Activated CD4-positive, CD25-positive, alpha-beta regulatory T cell treated with anti-CD3 and anti-CD28 coated beads, Interleukin-2, amount 50 U/mL, for 24 hours (primary cell): ENCODE results near the gene ZHX3.
A peak's percentile ranks its signal among the peaks of the same experiment; 100 is the strongest.
"Not testable (repeated sequence)": the region's sequence is repeated elsewhere in the genome, so short reads cannot be mapped to it uniquely, and the experiment has no call there.

Experiments
- ATAC-seq, 2 donors: fragments of 150-1000 bp; cut with Tn5 transposase; one replicate each; pipeline ENCODE4 v1.10.0; 2021; ENCODE audit warnings: mild to moderate bottlenecking in 1 of 2, moderate library complexity in 1 of 2

Gene ZHX3

GRCh38 chr20:41255655-41256054 lies 61.9 kb downstream of the ZHX3 start:
- ATAC-seq, result no peak

- peak in 1 of 2 donors; percentile 33 for ATAC-seq
Measured at GRCh38 chr20:41249411-41250281, 67.9 kb downstream of the ZHX3 start.

DNA sequence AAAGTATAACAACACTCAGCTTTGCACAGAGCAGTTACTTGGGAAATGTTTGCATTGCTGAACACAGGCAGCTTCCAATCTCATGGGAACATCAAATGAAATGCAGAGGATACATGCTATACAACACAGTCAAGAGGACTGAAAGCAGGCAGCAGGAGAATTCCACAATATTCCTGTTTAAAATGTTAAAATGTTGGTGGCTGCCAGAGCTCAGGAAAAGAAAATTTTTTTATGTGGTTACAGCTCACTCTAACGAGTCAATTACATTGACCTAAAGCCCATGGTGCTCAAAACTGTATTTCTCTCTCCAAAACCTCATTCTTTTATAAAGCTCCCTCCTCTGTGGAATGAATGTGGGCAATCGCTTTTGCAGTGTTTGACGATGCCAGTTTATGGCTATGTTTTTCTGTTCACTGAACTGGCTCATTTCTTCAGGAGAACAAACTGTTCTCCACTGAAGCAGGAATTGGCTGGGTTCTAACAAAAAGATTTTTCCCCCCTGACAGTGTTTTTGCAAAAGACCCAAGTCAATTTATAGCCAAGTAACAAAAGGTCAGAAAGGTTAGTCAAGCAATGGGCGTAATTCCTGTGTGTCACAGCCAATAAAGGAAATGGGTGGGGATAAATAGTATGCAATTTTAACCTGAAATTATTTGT lies 69.0 kb downstream of the ZHX3 start:
- no peak for ATAC-seq

DNA sequence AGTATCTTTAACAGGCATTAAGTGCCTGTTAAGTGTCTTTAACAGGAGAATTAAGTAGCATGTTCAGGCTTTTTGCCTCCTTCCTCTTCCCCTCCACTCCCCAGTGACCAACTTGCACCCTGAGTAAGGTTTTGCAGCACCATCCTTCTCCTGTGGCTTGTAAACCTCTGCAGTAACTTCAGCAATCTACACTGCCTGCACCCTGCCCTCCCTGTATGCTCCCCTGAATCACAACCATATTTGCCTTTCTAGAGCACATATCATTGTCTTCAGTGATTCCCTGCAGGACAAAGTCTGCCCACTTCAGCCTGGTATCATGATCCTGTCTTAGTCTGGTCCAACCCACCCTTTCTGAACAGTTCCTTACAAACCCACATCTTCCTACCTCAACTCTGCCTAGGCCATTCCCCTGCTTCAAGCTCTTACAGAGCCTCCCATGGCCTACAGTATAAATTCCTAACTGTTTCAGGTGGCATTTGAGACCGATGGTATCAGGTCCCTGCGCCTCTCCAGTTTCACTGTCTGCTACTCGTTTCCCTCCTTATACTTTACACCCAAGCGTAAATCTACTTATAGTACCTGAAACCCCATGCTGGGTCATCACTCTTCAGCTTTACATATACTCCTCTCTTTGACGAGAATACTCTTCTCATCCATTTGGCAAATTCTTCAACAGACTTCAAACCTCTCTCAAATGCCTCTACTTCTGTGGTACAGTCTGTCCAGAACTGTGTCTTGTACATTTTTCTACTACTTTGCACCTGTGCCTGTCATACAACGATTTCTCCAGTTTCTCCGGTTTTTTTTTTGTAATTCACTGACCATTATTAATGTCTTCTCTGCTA lies 69.8 kb downstream of the ZHX3 start:
- no peak for ATAC-seq

DNA sequence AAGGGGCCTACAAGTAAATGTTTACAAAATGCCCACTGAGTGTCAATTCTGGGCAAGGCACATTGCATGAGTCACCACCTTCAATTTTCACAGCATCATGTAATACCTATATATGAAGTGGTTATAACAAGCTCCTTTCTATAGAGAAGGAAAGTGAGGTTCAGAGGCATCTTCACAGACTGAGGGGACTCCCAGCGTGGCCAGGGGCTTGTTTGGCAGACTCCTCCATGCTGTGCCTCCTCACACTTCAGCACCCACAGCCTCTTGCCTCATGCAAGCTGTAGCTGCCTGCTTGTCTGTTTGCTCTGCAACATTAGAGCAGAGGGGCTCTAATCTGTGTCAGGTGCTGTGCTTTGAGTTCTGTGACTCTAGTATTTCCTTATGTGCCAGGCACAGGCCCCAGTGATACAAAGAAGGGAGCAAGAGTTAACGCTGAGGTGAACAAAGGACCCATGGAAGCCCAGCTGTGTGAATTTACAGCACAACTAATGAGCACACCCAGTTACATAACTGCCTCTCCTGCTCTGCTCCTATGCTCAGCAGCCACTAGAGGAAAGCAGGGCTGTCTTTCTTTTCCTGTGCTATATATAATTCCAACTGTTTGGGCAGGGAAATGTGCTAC lies 72.3 kb downstream of the ZHX3 start:
- ATAC-seq, result no peak

- no peak for ATAC-seq
Measured at GRCh38 chr20:41242807-41243206, 74.7 kb downstream of the ZHX3 start.

DNA sequence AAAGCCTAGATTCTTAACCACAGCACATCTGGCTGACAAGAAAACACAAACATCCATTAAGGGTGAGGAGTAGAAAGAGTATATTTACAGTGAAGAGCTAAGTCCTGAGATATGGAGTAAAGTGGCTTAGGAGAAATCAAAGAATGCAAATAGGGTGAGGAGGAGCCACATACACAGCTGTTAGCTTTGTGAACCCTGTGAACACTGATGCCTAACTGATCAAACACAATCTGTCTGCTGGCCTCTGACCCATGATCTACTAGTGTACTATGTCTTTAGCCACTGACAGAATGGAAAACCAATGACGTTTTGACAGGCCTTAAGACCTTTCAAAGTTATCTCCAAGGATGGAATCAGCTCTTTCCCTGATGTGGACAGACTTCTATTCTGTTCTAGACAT lies 75.2 kb downstream of the ZHX3 start:
- ATAC-seq, result no peak

DNA sequence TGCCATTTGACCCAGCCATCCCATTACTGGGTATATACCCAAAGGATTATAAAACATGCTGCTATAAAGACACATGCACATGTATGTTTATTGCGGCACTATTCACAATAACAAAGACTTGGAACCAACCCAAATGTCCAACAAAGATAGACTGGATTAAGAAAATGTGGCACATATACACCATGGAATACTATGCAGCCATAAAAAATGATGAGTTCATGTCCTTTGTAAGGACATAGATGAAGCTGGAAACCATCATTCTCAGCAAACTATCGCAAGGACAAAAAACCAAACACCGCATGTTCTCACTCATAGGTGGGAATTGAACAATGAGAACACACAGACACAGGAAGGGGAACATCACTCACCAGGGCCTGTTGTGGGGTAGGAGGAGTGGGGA lies 80.3 kb downstream of the ZHX3 start:
- not testable (repeated sequence) for ATAC-seq

DNA sequence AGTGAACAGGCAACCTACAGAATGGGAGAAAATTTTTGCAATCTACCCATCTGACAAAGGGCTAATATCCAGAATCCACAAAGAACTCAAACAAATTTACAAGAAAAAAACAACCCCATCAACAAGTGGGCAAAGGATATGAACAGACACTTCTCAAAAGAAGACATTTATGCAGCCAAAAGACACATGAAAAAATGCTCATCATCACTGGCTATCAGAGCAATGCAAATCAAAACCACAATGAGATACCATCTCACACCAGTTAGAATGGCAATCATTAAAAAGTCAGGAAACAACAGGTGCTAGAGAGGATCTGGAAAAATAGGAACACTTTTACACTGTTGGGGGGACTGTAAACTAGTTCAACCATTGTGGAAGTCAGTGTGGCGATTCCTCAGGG lies 80.7 kb downstream of the ZHX3 start:
- not testable (repeated sequence) for ATAC-seq

GRCh38 chr20:41234546-41234945 lies 83.0 kb downstream of the ZHX3 start:
- ATAC-seq, result no peak

- ATAC-seq, result no peak
Measured at GRCh38 chr20:41234041-41234440, 83.5 kb downstream of the ZHX3 start.

DNA sequence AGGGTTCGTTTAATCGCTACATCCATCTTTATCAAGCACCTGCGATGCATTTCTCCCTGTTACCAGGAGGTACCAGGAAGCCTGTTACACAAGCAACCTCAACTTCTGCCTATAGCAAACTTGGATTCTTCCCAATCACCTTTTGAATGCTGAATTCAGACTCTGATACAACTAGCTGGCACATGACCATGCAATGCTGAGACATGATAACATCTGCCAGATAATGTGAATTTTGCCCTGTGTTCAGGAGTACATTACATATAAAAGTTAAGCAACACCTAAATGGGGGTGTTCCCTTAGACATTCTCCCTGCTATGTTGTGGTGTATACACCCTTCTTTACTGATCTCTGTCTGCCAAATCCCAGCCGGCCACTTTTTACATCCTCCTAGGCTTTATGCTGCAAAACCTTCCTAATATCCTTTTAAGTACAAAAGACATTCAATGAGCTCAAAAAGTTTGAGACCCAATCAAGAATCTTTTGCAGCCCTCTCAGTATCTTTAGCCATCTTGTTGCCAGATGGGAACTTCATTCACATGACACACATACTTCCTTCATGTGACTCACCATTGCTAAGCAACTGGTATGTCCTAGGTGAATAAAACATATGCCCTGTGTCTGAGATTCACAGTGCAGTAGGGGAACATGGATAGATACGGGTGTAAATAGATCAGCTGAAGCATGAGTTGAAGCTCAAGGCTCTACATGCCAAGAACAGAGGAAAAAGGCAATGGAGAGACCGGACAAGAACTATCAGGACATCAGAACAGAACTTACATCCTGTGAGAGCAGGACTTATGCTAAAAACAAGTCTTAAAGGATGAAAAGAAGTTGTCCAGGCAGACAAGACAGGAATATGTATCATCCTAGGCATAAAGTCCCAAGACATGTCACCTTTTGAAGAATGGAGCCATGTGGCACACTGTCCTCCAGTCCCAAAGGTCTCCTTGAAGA lies 84.3 kb downstream of the ZHX3 start:
- peak in 1 of 2 donors; percentile 42 for ATAC-seq

DNA sequence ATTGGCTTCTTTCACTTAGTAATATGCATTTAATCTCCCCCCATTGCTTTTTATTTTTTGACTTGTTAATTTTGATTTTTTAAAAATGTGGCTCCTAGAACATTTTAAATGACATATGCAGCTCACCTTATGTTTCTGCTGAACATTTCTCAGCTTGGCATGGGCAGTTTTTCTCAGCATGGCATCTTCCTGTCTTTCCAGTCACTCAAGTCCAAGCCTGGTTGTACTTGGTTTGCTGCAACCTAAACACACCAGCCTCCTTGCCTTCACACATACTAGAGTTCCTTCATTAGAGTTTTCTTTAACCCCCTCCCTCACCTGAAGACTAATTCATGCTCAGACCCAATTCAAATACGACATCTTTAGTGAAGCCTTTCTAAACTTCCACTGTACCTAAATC lies 86.4 kb downstream of the ZHX3 start:
- no peak for ATAC-seq

- ATAC-seq, result no peak
Measured at GRCh38 chr20:41230136-41230535, 87.4 kb downstream of the ZHX3 start.

DNA sequence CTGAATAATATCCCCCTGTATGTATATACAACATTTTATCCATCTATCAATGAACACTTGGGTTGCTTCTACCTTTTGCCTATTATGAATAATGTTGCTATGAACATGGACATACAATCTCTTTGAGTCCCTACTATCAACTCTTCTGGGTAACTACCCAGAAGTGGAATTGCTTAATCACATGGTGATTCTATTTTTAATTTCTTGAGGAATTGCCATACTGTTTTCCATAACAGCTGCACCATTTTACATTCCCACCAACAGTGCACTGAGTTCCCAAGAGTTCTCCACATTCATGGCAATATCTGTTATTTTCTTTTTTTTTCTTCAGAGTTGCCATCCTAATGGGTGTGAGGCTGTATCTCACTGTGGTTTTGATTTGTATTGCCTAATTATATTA lies 88.3 kb downstream of the ZHX3 start:
- no peak for ATAC-seq

GRCh38 chr20:41228858-41229257 lies 88.7 kb downstream of the ZHX3 start:
- no peak for ATAC-seq

DNA sequence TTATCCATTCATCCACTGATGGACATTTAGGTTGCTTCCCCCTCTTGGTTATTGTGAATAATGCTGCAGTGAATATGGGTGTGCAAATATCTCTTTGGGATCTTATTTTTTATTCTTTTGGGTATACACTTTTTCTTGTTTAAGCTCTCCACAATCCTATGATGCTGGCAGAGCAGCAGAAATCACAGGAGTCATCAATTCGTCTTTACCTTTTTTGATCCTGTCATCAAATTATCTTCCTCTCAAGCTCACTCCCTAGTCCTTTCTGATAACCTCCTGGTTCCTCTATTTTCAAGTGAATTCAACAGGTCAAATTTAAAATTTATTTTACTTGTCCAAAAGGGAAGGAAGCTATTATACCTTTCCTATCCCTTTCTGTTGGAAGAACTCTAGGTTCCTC lies 91.1 kb downstream of the ZHX3 start:
- ATAC-seq, result no peak

- no peak for ATAC-seq
Measured at GRCh38 chr20:41225091-41225490, 92.4 kb downstream of the ZHX3 start.

DNA sequence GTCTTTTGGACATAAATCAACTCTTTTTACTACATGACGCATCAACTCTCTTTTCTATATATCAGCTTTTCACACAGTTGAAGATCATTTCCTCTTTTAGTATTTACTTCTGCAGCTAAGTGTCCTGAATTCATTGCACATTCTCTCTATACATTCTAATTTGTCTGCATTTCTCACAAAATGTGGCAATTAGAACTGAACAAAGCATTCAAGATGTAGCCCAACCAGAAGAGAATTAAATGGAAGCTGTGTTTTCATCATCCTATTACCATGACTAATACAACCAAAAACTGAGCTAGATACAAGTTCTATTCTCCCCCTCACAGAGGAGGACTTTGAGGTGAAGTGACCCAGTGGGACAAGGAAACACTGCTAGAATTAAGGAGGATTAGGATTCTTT lies 93.2 kb downstream of the ZHX3 start:
- ATAC-seq, result no peak

- ATAC-seq, result no peak
Measured at GRCh38 chr20:41223112-41223511, 94.4 kb downstream of the ZHX3 start.

GRCh38 chr20:41222703-41223102 lies 94.8 kb downstream of the ZHX3 start:
- ATAC-seq, result no peak

- ATAC-seq, result no peak
Measured at GRCh38 chr20:41222296-41222695, 95.2 kb downstream of the ZHX3 start.
